ENCODE results near the gene NEBL. TPM values are rescaled to one million over a fixed set of nuclear protein-coding genes. Genes with fewer than 3 reads are reported as not detected.

NEBL gene
- total RNA-seq, 4 donors from 2014 or later, result 33.9 to 66.0 (median 53.4) TPM

DNA sequence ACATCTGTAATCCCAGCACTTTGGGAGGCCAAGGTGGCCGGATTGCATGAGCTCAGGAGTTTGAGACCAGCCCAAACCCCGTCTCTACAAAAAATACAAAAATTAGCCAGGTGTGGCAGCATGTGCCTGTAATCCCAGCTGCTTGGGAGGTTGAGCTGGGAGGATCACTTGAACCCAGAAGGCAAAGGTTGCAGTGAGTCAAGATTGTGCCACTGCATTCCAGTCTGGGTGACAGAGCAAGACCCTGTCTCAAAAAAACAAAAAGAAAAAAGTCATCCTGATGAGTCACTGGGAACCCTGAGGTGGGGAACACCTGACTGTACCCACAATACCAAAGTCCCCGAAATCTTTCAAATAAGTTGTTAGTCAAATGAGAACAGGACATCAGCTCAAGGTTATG lies 80.0 kb downstream of the NEBL start:
- Histone ChIP-seq H3K9me3 (no peaks in the 10 kb centered on the region), H3K4me1 (no peaks in the 10 kb centered on the region), H3K27me3 (no peaks in the 10 kb centered on the region), H3K27ac (no peak overlapping the region), H3K4me3 (no peak overlapping the region), H3K36me3 (peaks cover 0 to 28% (median 0%) of the 10 kb centered on the region in 3 donors)
- TF ChIP-seq POLR2A (IDR thresholded peaks at IDR 0.05) (no peak), CTCF (IDR thresholded peaks at IDR 0.05) (no peak)
- WGBS, 2 donors, result 61 to 64% methylated on average over 2 of the region's 3 CpGs
- intact Hi-C loops (cut with DNase I), result no loop called here
- DNase-seq, result no peak

DNA sequence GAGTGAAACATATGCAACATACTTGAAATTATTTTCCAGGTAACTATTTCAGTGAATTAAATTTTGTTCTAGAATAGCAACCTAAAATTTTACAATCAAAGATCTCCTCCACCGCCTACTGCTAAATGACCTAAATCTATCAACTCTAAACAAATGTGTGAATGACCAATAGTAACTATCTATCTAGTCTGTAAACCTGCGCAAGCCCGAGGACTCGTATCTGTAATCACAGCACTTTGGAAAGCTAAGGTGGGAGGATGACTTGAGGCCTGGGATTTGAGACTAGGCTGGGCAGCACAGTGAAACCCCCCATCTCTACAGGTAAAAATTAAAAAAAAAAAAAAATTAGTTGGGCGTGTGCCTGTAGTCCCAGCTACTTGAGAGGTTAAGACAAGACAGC lies 83.0 kb downstream of the NEBL start:
- Histone ChIP-seq H3K36me3 (peaks cover 0 to 25% (median 0%) of the 10 kb centered on the region in 3 donors), H3K4me1 (no peaks in the 10 kb centered on the region), H3K4me3 (no peak overlapping the region), H3K9me3 (no peaks in the 10 kb centered on the region), H3K27ac (no peak overlapping the region), H3K27me3 (no peaks in the 10 kb centered on the region)
- TF ChIP-seq POLR2A (IDR thresholded peaks at IDR 0.05) (no peak), CTCF (IDR thresholded peaks at IDR 0.05) (no peak)
- no peak for DNase-seq
- 87 to 93% methylated on average over 5 of the region's 5 CpGs for WGBS, 2 donors
- intact Hi-C loops (cut with DNase I), result no loop called here

- no peaks in the 10 kb centered on the region for H3K9me3 ChIP-seq
- WGBS, 2 donors, result 46 to 69% methylated on average over 2 of the region's 2 CpGs
- peaks cover 0 to 4% (median 0%) of the 10 kb centered on the region in 3 donors for H3K36me3 ChIP-seq
- intact Hi-C loops (cut with DNase I), result no loop called here
- DNase-seq, result no peak
- TF ChIP-seq POLR2A (IDR thresholded peaks at IDR 0.05), result no peak
- TF ChIP-seq CTCF (IDR thresholded peaks at IDR 0.05), result no peak
- no peak overlapping the region for H3K4me3 ChIP-seq
- H3K27ac ChIP-seq, result no peak overlapping the region
- no peaks in the 10 kb centered on the region for H3K4me1 ChIP-seq
- no peaks in the 10 kb centered on the region for H3K27me3 ChIP-seq
Observed at GRCh38 chr10:20811131-20811530, 86.0 kb downstream of the NEBL start.

GRCh38 chr10:20809631-20810030 lies 87.5 kb downstream of the NEBL start:
- 13 to 24% methylated on average over 2 of the region's 2 CpGs for WGBS, 2 donors
- H3K36me3 ChIP-seq, result peaks cover 0 to 4% (median 0%) of the 10 kb centered on the region in 3 donors
- intact Hi-C loops (cut with DNase I), result no loop called here
- H3K27me3 ChIP-seq, result no peaks in the 10 kb centered on the region
- no peak overlapping the region for H3K27ac ChIP-seq
- no peak for DNase-seq
- no peak overlapping the region for H3K4me3 ChIP-seq
- H3K9me3 ChIP-seq, result no peaks in the 10 kb centered on the region
- H3K4me1 ChIP-seq, result no peaks in the 10 kb centered on the region
- TF ChIP-seq CTCF (IDR thresholded peaks at IDR 0.05) (no peak), POLR2A (IDR thresholded peaks at IDR 0.05) (no peak)

GRCh38 chr10:20806487-20806886 lies 90.6 kb downstream of the NEBL start:
- no peak for TF ChIP-seq CTCF (IDR thresholded peaks at IDR 0.05)
- no peak for TF ChIP-seq POLR2A (IDR thresholded peaks at IDR 0.05)
- intact Hi-C loops (cut with DNase I), result no loop called here
- Histone ChIP-seq H3K9me3 (no peaks in the 10 kb centered on the region), H3K4me1 (no peaks in the 10 kb centered on the region), H3K27ac (no peak overlapping the region), H3K4me3 (no peak overlapping the region), H3K36me3 (peaks cover 0 to 4% (median 0%) of the 10 kb centered on the region in 3 donors), H3K27me3 (no peaks in the 10 kb centered on the region)
- no peak for DNase-seq
- 87 to 100% methylated on average over 3 of the region's 3 CpGs for WGBS, 2 donors
